GM19351 (cell line): ENCODE results near the gene RTF1.
A peak's percentile ranks its signal among the peaks of the same experiment; 100 is the strongest.
"Not testable (repeated sequence)": the region's sequence is repeated elsewhere in the genome, so short reads cannot be mapped to it uniquely, and the experiment has no call there.

Source experiments
- ATAC-seq: cut with Tn5 transposase; IDR thresholded peaks from one replicate; pipeline ENCODE4 v1.9.1; 2021; ENCODE audit warnings: mild to moderate bottlenecking, moderate library complexity; ENCODE audit not compliant: unreplicated experiment

RTF1 gene

DNA sequence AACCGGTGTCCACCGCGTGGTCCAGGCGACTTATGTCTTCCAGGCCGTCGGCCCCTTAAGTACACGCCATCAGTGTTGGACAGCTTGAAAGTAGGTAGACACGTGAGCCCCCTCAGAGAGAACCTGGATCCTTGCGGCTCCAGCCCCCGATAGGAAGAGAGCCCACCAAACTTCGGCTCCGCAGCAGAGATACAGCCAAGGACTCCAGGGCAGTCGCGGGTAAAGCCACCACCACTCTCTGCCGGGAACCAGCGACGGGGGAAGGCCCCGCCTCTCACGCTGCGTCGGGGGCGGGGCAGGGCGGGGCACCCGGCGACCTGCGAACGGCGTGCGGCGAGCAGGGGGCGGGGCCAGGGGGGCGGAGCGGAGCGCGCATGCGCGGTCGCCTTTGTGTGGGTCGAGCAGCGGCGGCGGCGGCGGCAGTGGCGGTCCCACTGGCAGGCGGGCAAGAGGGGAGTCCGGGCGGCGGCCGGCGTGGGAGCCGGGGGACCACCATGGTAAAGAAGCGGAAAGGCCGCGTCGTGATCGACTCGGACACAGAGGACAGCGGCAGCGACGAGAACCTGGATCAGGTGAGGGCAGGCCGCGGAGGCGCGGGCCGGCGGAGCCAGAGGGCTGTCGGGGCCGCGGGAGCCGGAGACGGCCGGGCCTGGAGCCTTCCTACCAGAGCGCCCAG is at the start of gene RTF1:
RTF1 (plus strand) TSS at position 354 of the 676 bp plus-strand sequence; CDS start at position 375, 21 bp downstream.
- ATAC-seq: peak; percentile 86

GRCh38 chr15:41367418-41367817 is 49.5 kb upstream of the RTF1 start:
- ATAC-seq: no peak

- ATAC-seq: no peak
These were observed 38.9 kb upstream of the RTF1 start for GRCh38 chr15:41377978-41378377.

GRCh38 chr15:41383974-41384749 is 32.7 kb upstream of the RTF1 start:
- ATAC-seq: not testable (repeated sequence)

- no peak for ATAC-seq
These were observed 29.2 kb upstream of the RTF1 start for GRCh38 chr15:41387646-41388045.

GRCh38 chr15:41392659-41393058 is 24.2 kb upstream of the RTF1 start:
- ATAC-seq: no peak

DNA sequence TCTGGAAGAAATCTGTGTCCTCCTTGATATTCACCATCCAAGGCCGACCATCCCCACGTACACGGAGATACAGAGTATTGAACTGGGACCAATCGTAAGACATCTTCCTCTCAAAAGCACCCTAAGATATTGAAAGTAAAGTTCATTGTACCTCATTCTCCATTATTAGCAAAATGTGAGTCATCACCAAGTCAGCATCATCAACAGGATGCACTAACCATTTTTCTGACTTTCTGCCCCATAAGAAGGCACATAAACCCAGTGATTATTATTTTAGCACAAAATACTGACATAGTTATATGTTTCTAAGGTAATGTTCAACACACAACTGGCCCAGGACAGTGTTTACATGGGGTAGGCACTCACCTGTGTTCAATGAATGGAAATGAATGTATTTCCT is 22.0 kb upstream of the RTF1 start:
- no peak for ATAC-seq

DNA sequence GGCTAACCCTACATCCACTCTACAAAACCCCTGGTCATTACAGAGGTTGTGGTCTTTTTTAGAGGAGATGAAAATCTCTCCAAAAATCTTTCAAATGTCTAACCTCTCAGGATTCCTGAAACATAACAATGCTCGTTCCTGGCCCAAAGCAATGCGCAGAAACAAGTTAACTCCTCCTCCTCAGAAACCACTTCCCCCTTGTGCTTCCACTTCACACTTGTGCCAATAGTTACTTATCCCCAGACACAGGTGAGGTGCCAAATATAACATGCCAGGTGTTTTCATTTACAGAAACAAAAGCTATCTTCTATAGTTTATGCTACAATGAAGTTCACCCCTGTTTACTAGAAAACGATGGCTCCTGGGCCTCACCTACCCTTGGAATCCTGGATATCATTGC is 20.8 kb upstream of the RTF1 start:
- ATAC-seq: no peak

GRCh38 chr15:41401904-41402267 is 15.0 kb upstream of the RTF1 start:
- ATAC-seq: no peak

- ATAC-seq: no peak
These were observed 9.6 kb upstream of the RTF1 start for GRCh38 chr15:41407341-41407740.

- no peak for ATAC-seq
These were observed 8.7 kb upstream of the RTF1 start for GRCh38 chr15:41408234-41408641.

DNA sequence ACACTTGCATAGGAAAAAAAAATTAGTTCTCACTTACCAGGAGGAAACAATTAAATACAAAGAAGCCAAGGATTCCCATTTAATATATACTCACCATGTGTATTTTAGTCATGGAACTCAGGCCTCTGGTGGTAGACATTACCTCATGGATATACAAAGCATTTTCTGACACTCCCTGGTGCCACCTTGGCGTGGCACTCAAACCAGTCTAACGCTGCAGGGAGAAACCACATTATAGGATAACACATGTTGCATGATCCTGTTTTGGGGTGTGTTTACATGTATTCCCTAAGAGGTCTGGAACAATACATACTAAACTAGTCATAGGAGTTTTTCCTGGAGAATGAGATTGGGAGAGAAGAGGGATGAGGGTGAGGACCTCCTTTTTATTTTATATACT is 5.9 kb upstream of the RTF1 start:
- ATAC-seq: no peak

DNA sequence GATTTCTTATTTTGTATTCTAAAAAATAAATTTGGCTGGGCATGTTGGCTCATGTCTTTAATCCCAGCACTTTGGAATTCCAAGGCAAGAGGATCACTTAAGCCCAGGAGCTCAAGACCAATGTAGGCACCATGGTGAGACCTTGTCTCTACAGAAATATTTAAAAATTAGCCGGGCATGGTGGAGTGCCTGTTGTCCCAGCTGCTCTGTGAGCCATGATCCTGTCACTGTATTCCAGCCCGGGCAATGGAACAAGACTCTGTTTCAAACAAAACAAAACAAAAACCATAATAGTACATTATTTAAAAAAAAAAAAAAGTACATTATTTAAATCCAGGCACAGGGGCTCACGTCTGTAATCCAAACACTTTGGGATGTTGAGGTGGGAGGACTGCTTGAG is 5.5 kb upstream of the RTF1 start:
- ATAC-seq: no peak

- peak; percentile 19 for ATAC-seq
These were observed 660 bp upstream of the RTF1 start for GRCh38 chr15:41416128-41416741.

GRCh38 chr15:41417418-41418195 is 712 bp downstream of the RTF1 start:
- peak; percentile 32 for ATAC-seq

GRCh38 chr15:41423979-41424659 is 7.2 kb downstream of the RTF1 start:
- ATAC-seq: peak; percentile 89

DNA sequence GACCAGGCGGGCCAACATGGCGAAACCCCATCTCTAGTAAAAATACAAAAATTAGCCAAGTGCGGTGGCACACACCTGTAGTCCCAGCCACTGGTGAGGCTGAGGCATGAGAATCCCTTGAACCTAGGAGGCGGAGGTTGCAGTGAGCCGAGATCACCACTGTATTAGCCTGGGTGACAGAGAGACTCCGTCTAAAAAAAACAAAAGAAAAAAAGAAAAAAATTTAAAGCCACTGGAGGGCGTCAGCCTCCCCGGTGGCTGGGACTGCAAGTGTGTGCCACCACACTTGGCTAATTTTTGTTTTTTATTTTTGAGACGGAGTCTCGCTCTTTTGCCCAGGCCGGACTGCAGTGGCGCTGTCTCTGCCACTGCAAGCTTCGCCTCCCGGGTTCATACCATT is 7.9 kb downstream of the RTF1 start:
- ATAC-seq: no peak

DNA sequence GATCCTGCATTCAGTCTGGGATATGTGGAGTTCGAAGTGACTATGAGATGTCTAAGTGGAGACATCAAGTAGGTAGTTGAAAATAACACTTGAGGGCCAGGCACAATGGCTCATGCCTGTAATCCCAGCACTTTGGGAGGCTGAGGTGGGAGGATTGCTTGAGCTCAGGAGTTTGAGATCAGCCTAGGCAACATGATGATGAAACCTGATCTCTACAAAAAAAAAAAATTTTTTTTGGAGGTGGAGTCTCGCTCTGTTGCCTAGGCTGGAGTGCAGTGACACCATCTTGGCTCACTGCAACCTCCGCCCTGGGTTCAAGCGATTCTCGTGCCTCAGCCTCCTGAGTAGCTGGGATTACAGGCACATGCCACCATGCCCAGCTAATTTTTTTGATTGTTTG is 9.0 kb downstream of the RTF1 start:
- ATAC-seq: not testable (repeated sequence)

DNA sequence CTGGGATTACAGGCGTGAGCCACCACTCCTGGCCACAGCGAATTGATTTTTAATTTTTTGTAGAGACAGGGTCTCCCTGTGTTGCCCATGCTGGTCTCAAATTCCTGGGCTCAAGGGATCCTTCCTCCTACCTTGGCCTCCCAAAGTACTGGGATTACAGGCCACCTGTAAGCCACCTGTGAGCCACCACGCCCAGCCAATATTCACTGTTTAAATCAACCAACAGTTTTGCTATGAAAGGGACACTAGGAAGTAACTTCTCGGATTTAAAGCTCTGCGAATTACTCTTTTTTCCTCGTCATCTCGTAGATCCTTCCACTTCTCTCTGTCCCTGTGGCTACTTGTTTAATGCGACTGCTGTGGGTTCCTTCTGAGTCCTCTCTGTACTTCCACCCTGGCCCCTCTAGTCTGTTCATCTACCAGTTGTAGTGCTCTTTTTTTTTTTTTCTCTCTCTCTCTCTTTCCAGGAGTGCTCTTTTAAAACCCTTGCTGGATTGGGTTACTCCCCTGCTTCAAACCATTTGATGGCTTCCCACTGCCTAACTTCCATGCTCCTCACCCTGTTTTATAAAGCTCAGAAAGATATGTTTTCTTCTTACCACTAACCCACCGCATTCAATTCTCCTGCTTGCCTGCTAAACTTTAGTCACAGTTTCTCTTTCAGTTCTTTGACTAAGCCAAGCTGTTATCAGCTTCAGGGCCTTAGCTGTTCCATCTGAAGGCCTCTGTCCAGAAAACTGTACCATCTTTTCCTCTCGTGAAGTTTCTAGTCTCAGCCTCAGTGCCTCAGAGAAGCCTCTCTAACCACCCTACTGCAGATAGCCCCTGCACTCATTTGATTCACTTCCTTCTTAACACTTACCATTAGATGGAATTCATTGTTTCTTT is 12.4 kb downstream of the RTF1 start:
- peak; percentile 77 for ATAC-seq
